SK-N-SH (cell line): ENCODE data around the gene ATP11A. TPM values are rescaled to one million over a fixed set of nuclear protein-coding genes. Genes with fewer than 3 reads are reported as not detected.

Source experiments
- CTCF ChIA-PET: fragments of 300-600, 350-600 bp; formaldehyde crosslinking; extraction: SDS; loops from one replicate; lab custom pipeline; 2021; lab: Yijun Ruan, JAX
- POLR2A ChIA-PET: fragments of 350-600 bp; sonication (Branson Sonifier 250); formaldehyde crosslinking; extraction: SDS; loops from one replicate; lab custom pipeline; 2020; ENCODE audit warnings: antibody characterized with exemption, inconsistent platforms; lab: Yijun Ruan, JAX
- DNase-seq: peaks from one replicate; pipeline ENCODE4 v3.0.0; 2012
- H2AFZ ChIP-seq: fragments of 200-600 bp; sonication (generic); 2 replicates; pipeline ENCODE4 v1.8.1; 2016; ENCODE audit warnings: antibody characterized with exemption, mild to moderate bottlenecking, low read depth
- H3F3A ChIP-seq: fragments of 200-600 bp; sonication (generic); replicated peaks from 2 replicates; pipeline ENCODE3; 2016; ENCODE audit warnings: antibody characterized with exemption, mild to moderate bottlenecking; ENCODE audit not compliant: insufficient read depth
- H3K27ac ChIP-seq, 2 experiments: fragments of 200-500 bp in 1 of 2; fragments of 200-600 bp in 1 of 2; sonication (Bioruptor generic) in 1 of 2; sonication (generic), shearing (Covaris generic) in 1 of 2; 2 replicates each; pipeline versions ENCODE4 v1.5.1 to v1.6.1; 2014 to 2016; ENCODE audit warnings: low read depth in 2 of 2, inconsistent platforms in 1 of 2, low read length in 1 of 2, mild to moderate bottlenecking in 1 of 2, mixed read lengths in 1 of 2
- H3K27me3 ChIP-seq: fragments of 200-600 bp; sonication (generic), shearing (Covaris generic); 2 replicates; pipeline ENCODE4 v1.6.1; 2016; ENCODE audit warnings: mixed run types; ENCODE audit not compliant: insufficient read depth
- H3K36me3 ChIP-seq, 2 experiments: fragments of 200-500 bp in 1 of 2; fragments of 200-600 bp in 1 of 2; sonication (Bioruptor generic) in 1 of 2; sonication (generic) in 1 of 2; replicated peaks in 1 of 2; 2 replicates each; pipeline versions ENCODE3 to v1.5.1; 2014 to 2016; ENCODE audit warnings: low read length in 1 of 2, mild to moderate bottlenecking in 1 of 2; ENCODE audit not compliant: insufficient read depth in 2 of 2, control insufficient read depth in 1 of 2
- H3K4me1 ChIP-seq, 2 experiments: fragments of 200-500 bp in 1 of 2; fragments of 200-600 bp in 1 of 2; sonication (Bioruptor generic) in 1 of 2; sonication (generic), shearing (Covaris generic) in 1 of 2; 2 replicates each; pipeline versions ENCODE4 v1.5.1 to v1.6.1; 2014 to 2016; ENCODE audit warnings: low read depth in 1 of 2, low read length in 1 of 2, mixed run types in 1 of 2; ENCODE audit not compliant: insufficient read depth in 2 of 2, control insufficient read depth in 1 of 2
- H3K4me2 ChIP-seq: fragments of 200-600 bp; sonication (generic), shearing (Covaris generic); 2 replicates; pipeline ENCODE4 v1.6.1; 2017; ENCODE audit warnings: mixed run types
- H3K4me3 ChIP-seq, 2 experiments: fragments of 200-500 bp in 1 of 2; fragments of 200-600 bp in 1 of 2; sonication (Bioruptor generic) in 1 of 2; sonication (generic), shearing (Covaris generic) in 1 of 2; 2 replicates each; pipeline versions ENCODE4 v1.5.1 to v1.8.1; 2014 to 2016; ENCODE audit warnings: low read depth in 2 of 2, inconsistent platforms in 1 of 2, low read length in 1 of 2, mild to moderate bottlenecking in 1 of 2, mixed read lengths in 1 of 2, moderate library complexity in 1 of 2
- H3K79me2 ChIP-seq: fragments of 200-600 bp; sonication (generic); 2 replicates; pipeline ENCODE4 v1.8.1; 2017; ENCODE audit warnings: mild to moderate bottlenecking; ENCODE audit not compliant: insufficient read depth
- H3K9ac ChIP-seq: fragments of 200-600 bp; sonication (generic); 2 replicates; pipeline ENCODE4 v1.6.1; 2017; ENCODE audit warnings: mixed run types
- H3K9me2 ChIP-seq: fragments of 200-600 bp; sonication (generic); 2 replicates; pipeline ENCODE4 v1.6.1; 2017; ENCODE audit warnings: mixed run types
- H3K9me3 ChIP-seq: fragments of 200-600 bp; sonication (generic); 2 replicates; pipeline ENCODE4 v1.6.1; 2017; ENCODE audit warnings: mixed run types, mild to moderate bottlenecking, moderate library complexity
- H4K20me1 ChIP-seq: fragments of 200-600 bp; sonication (generic); 2 replicates; pipeline ENCODE4 v1.6.1; 2017; ENCODE audit warnings: mild to moderate bottlenecking, mixed run types; ENCODE audit not compliant: insufficient read depth
- ELF1 ChIP-seq: IDR thresholded peaks from 2 replicates; pipeline ENCODE4 v1.4.0; 2012
- FOSL2 ChIP-seq: IDR thresholded peaks from 2 replicates; pipeline ENCODE4 v1.4.0; 2012; ENCODE audit warnings: low read depth, mild to moderate bottlenecking, moderate library complexity, borderline replicate concordance
- FOXM1 ChIP-seq: IDR thresholded peaks from 2 replicates; pipeline ENCODE4 v1.4.0; 2012; ENCODE audit warnings: low read depth, mild to moderate bottlenecking
- GATA2 ChIP-seq: sonication (generic); formaldehyde crosslinking; IDR thresholded peaks from 2 replicates; pipeline ENCODE4 v1.5.0; 2020; ENCODE audit warnings: mild to moderate bottlenecking, missing genetic modification reagents
- MEF2A ChIP-seq: IDR thresholded peaks from 2 replicates; pipeline ENCODE4 v1.4.0; 2012; ENCODE audit warnings: low read depth, borderline replicate concordance
- MXI1 ChIP-seq: IDR thresholded peaks from 2 replicates; pipeline ENCODE4 v1.6.1; 2012; ENCODE audit warnings: mild to moderate bottlenecking, low read depth, low read length, improper control_type of control experiment
- NFIC ChIP-seq: IDR thresholded peaks from 2 replicates; pipeline ENCODE4 v1.4.0; 2012; ENCODE audit warnings: borderline replicate concordance
- NRF1 ChIP-seq: IDR thresholded peaks from 2 replicates; pipeline ENCODE4 v1.6.1; 2012; ENCODE audit warnings: low read depth, mild to moderate bottlenecking, low read length
- POLR2AphosphoS5 ChIP-seq: IDR thresholded peaks from 2 replicates; pipeline ENCODE4 v1.6.1; 2012; ENCODE audit warnings: low read depth, low read length
- RAD21 ChIP-seq: IDR thresholded peaks from 2 replicates; pipeline ENCODE4 v1.6.1; 2012; ENCODE audit warnings: mild to moderate bottlenecking, low read length
- RFX5 ChIP-seq: IDR thresholded peaks from 2 replicates; pipeline ENCODE4 v1.6.1; 2012; ENCODE audit warnings: mild to moderate bottlenecking, improper control_type of control experiment, low read length
- SIN3A ChIP-seq: IDR thresholded peaks from 2 replicates; pipeline ENCODE4 v1.6.1; 2012; ENCODE audit warnings: low read depth, mild to moderate bottlenecking, low read length, moderate library complexity, borderline replicate concordance
- SMC3 ChIP-seq: IDR thresholded peaks from 2 replicates; pipeline ENCODE4 v1.6.1; 2012; ENCODE audit warnings: low read depth, low read length, improper control_type of control experiment
- TEAD4 ChIP-seq: IDR thresholded peaks from 2 replicates; pipeline ENCODE4 v1.4.0; 2012; ENCODE audit warnings: mild to moderate bottlenecking, borderline replicate concordance; ENCODE audit not compliant: insufficient read depth
- YY1 ChIP-seq: IDR thresholded peaks from 2 replicates; pipeline ENCODE4 v1.4.0; 2012; ENCODE audit warnings: low read depth, mild to moderate bottlenecking
- WGBS: methylation state at CpG from one replicate; pipeline ENCODE4 v1.1.6; 2017; ENCODE audit warnings: low lambda C conversion rate; 5-methylcytosine and 5-hydroxymethylcytosine counted together
- polyA plus RNA-seq, 3 experiments: library from polyadenylated mRNA; depleted of rRNA; stranded (reverse); fragments of >200 nt; gene quantifications; 2 replicates each; pipeline ENCODE4 v1.2.3, GENCODE V29; 2012
- TF ChIP-seq, protein P1 (sequence below): fragments of 150-350 bp; IDR thresholded peaks from 2 replicates; pipeline ENCODE4 v1.6.1; 2017; ENCODE audit warnings: antibody characterized with exemption, low read length, low read depth, borderline replicate concordance
- TF ChIP-seq, protein P2 (sequence below): IDR thresholded peaks from 2 replicates; pipeline ENCODE4; 2012
- TF ChIP-seq, protein P3 (sequence below): IDR thresholded peaks from 2 replicates; pipeline ENCODE4 v1.4.0; 2012; ENCODE audit warnings: low read depth, borderline replicate concordance
- TF ChIP-seq, protein P4 (sequence below): IDR thresholded peaks from 2 replicates; pipeline ENCODE4 v1.4.0; 2012; ENCODE audit warnings: low read depth
- TF ChIP-seq, protein P5 (sequence below): IDR thresholded peaks from 2 replicates; pipeline ENCODE4 v1.4.0; 2012; ENCODE audit warnings: low read depth, borderline replicate concordance
- TF ChIP-seq, protein P6 (sequence below): fragments of 150-350 bp; IDR thresholded peaks from 2 replicates; pipeline ENCODE4 v1.6.1; 2016; ENCODE audit warnings: mild to moderate bottlenecking, low read depth, low read length

ATP11A gene
- polyA plus RNA-seq, 1 of the 3 experiments (the other 2 are of a cell fraction), result 4.1 TPM

DNA sequence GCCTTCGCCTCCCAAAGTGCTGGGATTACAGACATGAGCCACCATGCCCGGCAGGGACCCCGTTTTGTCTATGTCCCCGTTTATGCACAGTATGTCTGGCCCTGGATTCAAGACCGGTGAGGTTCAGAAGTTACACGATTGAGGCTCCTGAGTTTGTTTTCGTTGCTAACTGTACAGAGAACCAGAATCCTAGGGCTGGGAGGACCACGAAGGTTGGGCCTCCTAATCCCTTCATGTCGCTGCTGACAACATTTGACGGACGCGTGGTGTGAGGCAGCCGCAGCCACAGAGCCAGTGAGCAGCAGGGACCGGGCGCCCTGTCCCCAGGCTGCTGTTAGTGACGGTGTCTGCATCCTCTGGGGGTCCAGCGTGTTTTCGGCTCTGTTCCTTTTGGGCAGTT, 91.4 kb downstream of the ATP11A start:
- CTCF ChIA-PET, result no interaction called here
- Histone ChIP-seq H3K4me1 (peaks cover 0 to 22% of the 10 kb centered on the region in 2 experiments; a peak in 2 of 4 replicates), H3K4me3 (no peak overlapping the region), H3K79me2 (no peaks in the 10 kb centered on the region), H3K9ac (no peak overlapping the region), H2AFZ (no peak overlapping the region), H3F3A (no peaks in the 10 kb centered on the region), H3K4me2 (no peak overlapping the region), H3K27ac (peak overlapping the region in 1 of 2 experiments; percentile 73; a peak in 2 of 4 replicates), H3K9me2 (no peaks in the 10 kb centered on the region), H3K27me3 (no peaks in the 10 kb centered on the region), H3K9me3 (no peaks in the 10 kb centered on the region), H3K36me3 (no peaks in the 10 kb centered on the region), H4K20me1 (no peaks in the 10 kb centered on the region)
- POLR2A ChIA-PET, result interaction anchor here (0.7 kb wide), 1 partner anchor 9 kb away, joined by 4 read pairs; no protein-coding TSS in a partner anchor
- peak; percentile 47 for DNase-seq
- TF ChIP-seq GATA2 (no peak), ELF1 (no peak), RFX5 (no peak), YY1 (no peak), SIN3A (no peak), RAD21 (no peak), MXI1 (no peak), POLR2AphosphoS5 (no peak), FOSL2 (no peak), MEF2A (no peak), NFIC (no peak), NRF1 (no peak), FOXM1 (no peak)
- TF ChIP-seq, protein P1, sequence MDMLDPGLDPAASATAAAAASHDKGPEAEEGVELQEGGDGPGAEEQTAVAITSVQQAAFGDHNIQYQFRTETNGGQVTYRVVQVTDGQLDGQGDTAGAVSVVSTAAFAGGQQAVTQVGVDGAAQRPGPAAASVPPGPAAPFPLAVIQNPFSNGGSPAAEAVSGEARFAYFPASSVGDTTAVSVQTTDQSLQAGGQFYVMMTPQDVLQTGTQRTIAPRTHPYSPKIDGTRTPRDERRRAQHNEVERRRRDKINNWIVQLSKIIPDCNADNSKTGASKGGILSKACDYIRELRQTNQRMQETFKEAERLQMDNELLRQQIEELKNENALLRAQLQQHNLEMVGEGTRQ, result no peak
- TF ChIP-seq, protein P2, sequence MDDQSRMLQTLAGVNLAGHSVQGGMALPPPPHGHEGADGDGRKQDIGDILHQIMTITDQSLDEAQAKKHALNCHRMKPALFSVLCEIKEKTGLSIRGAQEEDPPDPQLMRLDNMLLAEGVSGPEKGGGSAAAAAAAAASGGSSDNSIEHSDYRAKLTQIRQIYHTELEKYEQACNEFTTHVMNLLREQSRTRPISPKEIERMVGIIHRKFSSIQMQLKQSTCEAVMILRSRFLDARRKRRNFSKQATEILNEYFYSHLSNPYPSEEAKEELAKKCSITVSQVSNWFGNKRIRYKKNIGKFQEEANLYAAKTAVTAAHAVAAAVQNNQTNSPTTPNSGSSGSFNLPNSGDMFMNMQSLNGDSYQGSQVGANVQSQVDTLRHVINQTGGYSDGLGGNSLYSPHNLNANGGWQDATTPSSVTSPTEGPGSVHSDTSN, result no peak
- TF ChIP-seq, protein P3, sequence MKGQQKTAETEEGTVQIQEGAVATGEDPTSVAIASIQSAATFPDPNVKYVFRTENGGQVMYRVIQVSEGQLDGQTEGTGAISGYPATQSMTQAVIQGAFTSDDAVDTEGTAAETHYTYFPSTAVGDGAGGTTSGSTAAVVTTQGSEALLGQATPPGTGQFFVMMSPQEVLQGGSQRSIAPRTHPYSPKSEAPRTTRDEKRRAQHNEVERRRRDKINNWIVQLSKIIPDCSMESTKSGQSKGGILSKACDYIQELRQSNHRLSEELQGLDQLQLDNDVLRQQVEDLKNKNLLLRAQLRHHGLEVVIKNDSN, result no peak
- TF ChIP-seq, protein P4, sequence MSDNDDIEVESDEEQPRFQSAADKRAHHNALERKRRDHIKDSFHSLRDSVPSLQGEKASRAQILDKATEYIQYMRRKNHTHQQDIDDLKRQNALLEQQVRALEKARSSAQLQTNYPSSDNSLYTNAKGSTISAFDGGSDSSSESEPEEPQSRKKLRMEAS, result no peak
- 96% methylated on average over 18 of the region's 18 CpGs for WGBS

DNA sequence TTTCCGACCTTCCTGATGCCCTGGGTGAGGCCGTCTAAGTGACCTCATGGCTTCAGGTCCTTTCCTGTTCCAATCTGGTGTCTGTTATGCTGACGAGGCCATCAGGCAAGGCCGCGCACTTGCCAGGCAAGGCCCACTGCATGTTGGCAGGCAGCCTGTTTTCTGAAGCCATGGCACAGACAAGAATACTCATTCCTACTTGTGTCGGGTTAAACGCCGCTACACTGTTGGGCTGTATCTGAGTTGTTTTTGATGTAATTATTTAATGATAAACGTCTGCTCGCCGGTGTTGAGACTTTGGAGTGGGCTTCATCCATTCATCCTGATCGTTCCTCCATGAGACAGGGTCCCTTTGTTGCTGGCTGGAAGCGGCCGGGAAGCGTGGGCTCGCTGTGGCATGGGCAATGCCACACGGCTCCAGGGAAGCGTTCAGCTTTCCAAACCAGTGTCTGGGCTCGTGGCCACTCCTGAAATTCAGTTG, 92.1 kb downstream of the ATP11A start:
- Histone ChIP-seq H3K4me2 (no peak overlapping the region), H2AFZ (no peak overlapping the region), H3F3A (no peaks in the 10 kb centered on the region), H3K9me2 (no peaks in the 10 kb centered on the region), H3K9ac (no peak overlapping the region), H3K79me2 (no peaks in the 10 kb centered on the region), H3K27me3 (no peaks in the 10 kb centered on the region), H3K9me3 (no peaks in the 10 kb centered on the region), H3K27ac (peak overlapping the region in 1 of 2 experiments; percentile 73; a peak in 2 of 4 replicates), H3K4me1 (peaks cover 0 to 22% of the 10 kb centered on the region in 2 experiments; a peak in 2 of 4 replicates), H4K20me1 (no peaks in the 10 kb centered on the region), H3K4me3 (no peak overlapping the region), H3K36me3 (no peaks in the 10 kb centered on the region)
- DNase-seq, result peak; percentile 75
- POLR2A ChIA-PET, result interaction anchor here (0.7 kb wide), 1 partner anchor 9 kb away, joined by 4 read pairs; no protein-coding TSS in a partner anchor
- 78% methylated on average over 16 of the region's 19 CpGs for WGBS
- CTCF ChIA-PET, result no interaction called here
- TF ChIP-seq, protein P5, sequence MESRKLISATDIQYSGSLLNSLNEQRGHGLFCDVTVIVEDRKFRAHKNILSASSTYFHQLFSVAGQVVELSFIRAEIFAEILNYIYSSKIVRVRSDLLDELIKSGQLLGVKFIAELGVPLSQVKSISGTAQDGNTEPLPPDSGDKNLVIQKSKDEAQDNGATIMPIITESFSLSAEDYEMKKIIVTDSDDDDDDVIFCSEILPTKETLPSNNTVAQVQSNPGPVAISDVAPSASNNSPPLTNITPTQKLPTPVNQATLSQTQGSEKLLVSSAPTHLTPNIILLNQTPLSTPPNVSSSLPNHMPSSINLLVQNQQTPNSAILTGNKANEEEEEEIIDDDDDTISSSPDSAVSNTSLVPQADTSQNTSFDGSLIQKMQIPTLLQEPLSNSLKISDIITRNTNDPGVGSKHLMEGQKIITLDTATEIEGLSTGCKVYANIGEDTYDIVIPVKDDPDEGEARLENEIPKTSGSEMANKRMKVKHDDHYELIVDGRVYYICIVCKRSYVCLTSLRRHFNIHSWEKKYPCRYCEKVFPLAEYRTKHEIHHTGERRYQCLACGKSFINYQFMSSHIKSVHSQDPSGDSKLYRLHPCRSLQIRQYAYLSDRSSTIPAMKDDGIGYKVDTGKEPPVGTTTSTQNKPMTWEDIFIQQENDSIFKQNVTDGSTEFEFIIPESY, result no peak
- TF ChIP-seq NFIC, result no peak
- TF ChIP-seq SMC3, result no peak
- TF ChIP-seq MEF2A, result no peak
- TF ChIP-seq GATA2, result no peak
- TF ChIP-seq, protein P6, sequence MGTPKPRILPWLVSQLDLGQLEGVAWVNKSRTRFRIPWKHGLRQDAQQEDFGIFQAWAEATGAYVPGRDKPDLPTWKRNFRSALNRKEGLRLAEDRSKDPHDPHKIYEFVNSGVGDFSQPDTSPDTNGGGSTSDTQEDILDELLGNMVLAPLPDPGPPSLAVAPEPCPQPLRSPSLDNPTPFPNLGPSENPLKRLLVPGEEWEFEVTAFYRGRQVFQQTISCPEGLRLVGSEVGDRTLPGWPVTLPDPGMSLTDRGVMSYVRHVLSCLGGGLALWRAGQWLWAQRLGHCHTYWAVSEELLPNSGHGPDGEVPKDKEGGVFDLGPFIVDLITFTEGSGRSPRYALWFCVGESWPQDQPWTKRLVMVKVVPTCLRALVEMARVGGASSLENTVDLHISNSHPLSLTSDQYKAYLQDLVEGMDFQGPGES, result no peak
- TF ChIP-seq TEAD4, result no peak
